GM23338 (cell line): ENCODE measurements around the gene S100A5. TPM values are rescaled to one million over a fixed set of nuclear protein-coding genes. Genes with fewer than 3 reads are reported as not detected.

Source experiments
- ATAC-seq: fragments of 200-7000 bp; cut with Tn5 transposase; 3 replicates; pipeline ENCODE4 v1.9.1; 2020
- DNase-seq: peaks from one replicate; pipeline ENCODE4 v3.0.0-alpha.2; 2015; ENCODE audit warnings: low spot score
- H2AFZ ChIP-seq: fragments of 200-600 bp; sonication (generic); 2 replicates; pipeline ENCODE4 v1.8.0; 2016; ENCODE audit warnings: antibody characterized with exemption, mild to moderate bottlenecking, moderate library complexity
- H3F3A ChIP-seq: fragments of 200-600 bp; sonication (generic); replicated peaks from 2 replicates; pipeline ENCODE4 v1.8.0; 2017; ENCODE audit warnings: antibody characterized with exemption, mixed run types, low read depth
- H3K27ac ChIP-seq: fragments of 200-600 bp; sonication (generic); 2 replicates; pipeline ENCODE4 v1.6.1; 2016; ENCODE audit warnings: low read depth
- H3K27me3 ChIP-seq: fragments of 200-600 bp; sonication (generic); 2 replicates; pipeline ENCODE4 v1.8.0; 2016; ENCODE audit warnings: mild to moderate bottlenecking, mixed run types, moderate library complexity; ENCODE audit not compliant: insufficient read depth
- H3K36me3 ChIP-seq: fragments of 200-600 bp; sonication (generic); 2 replicates; pipeline ENCODE4 v1.8.0; 2016; ENCODE audit warnings: mild to moderate bottlenecking; ENCODE audit not compliant: insufficient read depth
- H3K4me1 ChIP-seq: fragments of 200-600 bp; sonication (generic); 2 replicates; pipeline ENCODE4 v1.8.0; 2016; ENCODE audit warnings: mild to moderate bottlenecking, moderate library complexity; ENCODE audit not compliant: insufficient read depth
- H3K4me2 ChIP-seq: fragments of 200-600 bp; sonication (generic); 2 replicates; pipeline ENCODE4 v1.7.1; 2017; ENCODE audit warnings: mixed run types
- H3K4me3 ChIP-seq: fragments of 200-600 bp; sonication (generic); 2 replicates; pipeline ENCODE4 v1.6.1; 2016; ENCODE audit warnings: mixed run types
- H3K79me2 ChIP-seq: fragments of 200-600 bp; sonication (generic); replicated peaks from 2 replicates; pipeline ENCODE4 v1.8.0; 2017; ENCODE audit warnings: mild to moderate bottlenecking; ENCODE audit not compliant: insufficient read depth
- H3K9me2 ChIP-seq: fragments of 200-600 bp; sonication (generic); 2 replicates; pipeline ENCODE4 v1.8.0; 2017; ENCODE audit not compliant: insufficient read depth
- H4K20me1 ChIP-seq: fragments of 200-600 bp; sonication (generic); replicated peaks from 2 replicates; pipeline ENCODE4 v1.8.0; 2017; ENCODE audit warnings: mild to moderate bottlenecking; ENCODE audit not compliant: insufficient read depth
- H3K27ac Mint-ChIP-seq: 2 replicates; pipeline ENCODE4 v1.8.0; 2020; ENCODE audit warnings: inconsistent platforms, mild to moderate bottlenecking, moderate library complexity, mixed read lengths
- H3K27me3 Mint-ChIP-seq: 3 replicates; pipeline ENCODE4 v1.8.0; 2022; ENCODE audit warnings: low read depth, mild to moderate bottlenecking, moderate library complexity, mixed read lengths, inconsistent platforms; ENCODE audit not compliant: insufficient read depth, poor library complexity
- H3K36me3 Mint-ChIP-seq: 3 replicates; pipeline ENCODE4 v1.8.0; 2021; ENCODE audit warnings: low read depth, mild to moderate bottlenecking, inconsistent platforms, moderate library complexity, mixed read lengths
- H3K4me1 Mint-ChIP-seq: 3 replicates; pipeline ENCODE4 v1.8.0; 2020; ENCODE audit warnings: mild to moderate bottlenecking, inconsistent platforms, mixed read lengths
- H3K4me3 Mint-ChIP-seq: 3 replicates; pipeline ENCODE4 v1.8.0; 2021; ENCODE audit warnings: moderate library complexity, mild to moderate bottlenecking, inconsistent platforms, mixed read lengths
- H3K9me3 Mint-ChIP-seq: 3 replicates; pipeline ENCODE4 v1.8.0; 2020; ENCODE audit warnings: moderate library complexity, mild to moderate bottlenecking, inconsistent platforms, mixed read lengths
- CREB1 ChIP-seq: fragments of 250-450 bp; sonication (Bioruptor Pico); IDR thresholded peaks from 2 replicates; pipeline ENCODE4 v1.5.0; 2020; ENCODE audit warnings: low read depth, mild to moderate bottlenecking, moderate library complexity
- EZH2phosphoT487 ChIP-seq: fragments of 200-600 bp; sonication (generic); IDR thresholded peaks from one replicate; pipeline ENCODE4 v1.8.1; 2018; ENCODE audit warnings: antibody characterized with exemption; ENCODE audit not compliant: unreplicated experiment
- NANOG ChIP-seq: IDR thresholded peaks from 2 replicates; pipeline ENCODE4 v1.6.1; 2016; ENCODE audit warnings: antibody characterized with exemption, borderline replicate concordance
- ZNF114 ChIP-seq: fragments of 250-450 bp; sonication (Bioruptor Pico); IDR thresholded peaks from 2 replicates; pipeline ENCODE4 v1.5.0; 2020; ENCODE audit warnings: mild to moderate bottlenecking, moderate library complexity
- ZNF331 ChIP-seq: fragments of 250-450 bp; sonication (Bioruptor Pico); IDR thresholded peaks from 2 replicates; pipeline ENCODE4 v1.5.0; 2020; ENCODE audit warnings: low read depth, mild to moderate bottlenecking, moderate library complexity
- polyA plus RNA-seq: library from polyadenylated mRNA; unstranded; fragments of >200 nt; fragmentation: Nextera tagmentation; extraction: Ambion mirVana; gene quantifications from 2 replicates; pipeline ENCODE4 v1.2.1, GENCODE V29; 2016
- total RNA-seq: library from RNA; depleted of rRNA; stranded (reverse); fragments of >200 nt; shearing (Covaris generic); gene quantifications from 2 replicates; pipeline ENCODE4 v1.2.3, GENCODE V29; 2014
- TF ChIP-seq, protein P1 (sequence below), 2 experiments: fragments of 200-600 bp in 1 of 2; sonication (generic) in 1 of 2; conservative IDR thresholded peaks; 2 replicates each; pipeline versions ENCODE4 v1.5.1 to v1.6.1; 2016 to 2017; ENCODE audit warnings: antibody characterized with exemption in 2 of 2, low read depth in 2 of 2, mild to moderate bottlenecking in 2 of 2, moderate library complexity in 1 of 2
- TF ChIP-seq, protein P2 (sequence below): fragments of 250-450 bp; sonication (Bioruptor Pico); IDR thresholded peaks from 2 replicates; pipeline ENCODE4 v1.5.0; 2020; ENCODE audit warnings: mild to moderate bottlenecking, moderate library complexity

The S100A5 gene
- total and polyA plus RNA-seq, 2 experiments from 2014 or later: 0.47 TPM; not detected in 1

GRCh38 chr1:153513666-153514065 lies 27.1 kb downstream of the S100A5 start:
- Mint-ChIP-seq H3K4me1 (peaks cover 16% of the 10 kb centered on the region), H3K27ac (no peak overlapping the region), H3K9me3 (no peaks in the 10 kb centered on the region; the same call in 1 of the 3 replicates), H3K27me3 (peaks cover 26% of the 10 kb centered on the region), H3K36me3 (no peaks in the 10 kb centered on the region), H3K4me3 (no peak overlapping the region)
- peaks cover 35% of the 10 kb centered on the region for H3K27me3 ChIP-seq
- H3K4me2 ChIP-seq: no peak overlapping the region
- no peak overlapping the region for H3K27ac ChIP-seq
- H2AFZ ChIP-seq: no peak overlapping the region
- DNase-seq: no peak
- no peak for ATAC-seq
- no peaks in the 10 kb centered on the region for H3K36me3 ChIP-seq
- no peaks in the 10 kb centered on the region for H4K20me1 ChIP-seq
- no peak overlapping the region for H3K4me3 ChIP-seq
- H3K79me2 ChIP-seq: no peaks in the 10 kb centered on the region
- peaks cover 3% of the 10 kb centered on the region; the same call in 1 of the 2 replicates for H3K4me1 ChIP-seq
- TF ChIP-seq, protein P1, sequence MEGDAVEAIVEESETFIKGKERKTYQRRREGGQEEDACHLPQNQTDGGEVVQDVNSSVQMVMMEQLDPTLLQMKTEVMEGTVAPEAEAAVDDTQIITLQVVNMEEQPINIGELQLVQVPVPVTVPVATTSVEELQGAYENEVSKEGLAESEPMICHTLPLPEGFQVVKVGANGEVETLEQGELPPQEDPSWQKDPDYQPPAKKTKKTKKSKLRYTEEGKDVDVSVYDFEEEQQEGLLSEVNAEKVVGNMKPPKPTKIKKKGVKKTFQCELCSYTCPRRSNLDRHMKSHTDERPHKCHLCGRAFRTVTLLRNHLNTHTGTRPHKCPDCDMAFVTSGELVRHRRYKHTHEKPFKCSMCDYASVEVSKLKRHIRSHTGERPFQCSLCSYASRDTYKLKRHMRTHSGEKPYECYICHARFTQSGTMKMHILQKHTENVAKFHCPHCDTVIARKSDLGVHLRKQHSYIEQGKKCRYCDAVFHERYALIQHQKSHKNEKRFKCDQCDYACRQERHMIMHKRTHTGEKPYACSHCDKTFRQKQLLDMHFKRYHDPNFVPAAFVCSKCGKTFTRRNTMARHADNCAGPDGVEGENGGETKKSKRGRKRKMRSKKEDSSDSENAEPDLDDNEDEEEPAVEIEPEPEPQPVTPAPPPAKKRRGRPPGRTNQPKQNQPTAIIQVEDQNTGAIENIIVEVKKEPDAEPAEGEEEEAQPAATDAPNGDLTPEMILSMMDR (conservative IDR thresholded peaks at IDR 0.05; ENCODE audit: low read depth in 2 of 2): no peak
- no peak for TF ChIP-seq ZNF114
- TF ChIP-seq, protein P2, sequence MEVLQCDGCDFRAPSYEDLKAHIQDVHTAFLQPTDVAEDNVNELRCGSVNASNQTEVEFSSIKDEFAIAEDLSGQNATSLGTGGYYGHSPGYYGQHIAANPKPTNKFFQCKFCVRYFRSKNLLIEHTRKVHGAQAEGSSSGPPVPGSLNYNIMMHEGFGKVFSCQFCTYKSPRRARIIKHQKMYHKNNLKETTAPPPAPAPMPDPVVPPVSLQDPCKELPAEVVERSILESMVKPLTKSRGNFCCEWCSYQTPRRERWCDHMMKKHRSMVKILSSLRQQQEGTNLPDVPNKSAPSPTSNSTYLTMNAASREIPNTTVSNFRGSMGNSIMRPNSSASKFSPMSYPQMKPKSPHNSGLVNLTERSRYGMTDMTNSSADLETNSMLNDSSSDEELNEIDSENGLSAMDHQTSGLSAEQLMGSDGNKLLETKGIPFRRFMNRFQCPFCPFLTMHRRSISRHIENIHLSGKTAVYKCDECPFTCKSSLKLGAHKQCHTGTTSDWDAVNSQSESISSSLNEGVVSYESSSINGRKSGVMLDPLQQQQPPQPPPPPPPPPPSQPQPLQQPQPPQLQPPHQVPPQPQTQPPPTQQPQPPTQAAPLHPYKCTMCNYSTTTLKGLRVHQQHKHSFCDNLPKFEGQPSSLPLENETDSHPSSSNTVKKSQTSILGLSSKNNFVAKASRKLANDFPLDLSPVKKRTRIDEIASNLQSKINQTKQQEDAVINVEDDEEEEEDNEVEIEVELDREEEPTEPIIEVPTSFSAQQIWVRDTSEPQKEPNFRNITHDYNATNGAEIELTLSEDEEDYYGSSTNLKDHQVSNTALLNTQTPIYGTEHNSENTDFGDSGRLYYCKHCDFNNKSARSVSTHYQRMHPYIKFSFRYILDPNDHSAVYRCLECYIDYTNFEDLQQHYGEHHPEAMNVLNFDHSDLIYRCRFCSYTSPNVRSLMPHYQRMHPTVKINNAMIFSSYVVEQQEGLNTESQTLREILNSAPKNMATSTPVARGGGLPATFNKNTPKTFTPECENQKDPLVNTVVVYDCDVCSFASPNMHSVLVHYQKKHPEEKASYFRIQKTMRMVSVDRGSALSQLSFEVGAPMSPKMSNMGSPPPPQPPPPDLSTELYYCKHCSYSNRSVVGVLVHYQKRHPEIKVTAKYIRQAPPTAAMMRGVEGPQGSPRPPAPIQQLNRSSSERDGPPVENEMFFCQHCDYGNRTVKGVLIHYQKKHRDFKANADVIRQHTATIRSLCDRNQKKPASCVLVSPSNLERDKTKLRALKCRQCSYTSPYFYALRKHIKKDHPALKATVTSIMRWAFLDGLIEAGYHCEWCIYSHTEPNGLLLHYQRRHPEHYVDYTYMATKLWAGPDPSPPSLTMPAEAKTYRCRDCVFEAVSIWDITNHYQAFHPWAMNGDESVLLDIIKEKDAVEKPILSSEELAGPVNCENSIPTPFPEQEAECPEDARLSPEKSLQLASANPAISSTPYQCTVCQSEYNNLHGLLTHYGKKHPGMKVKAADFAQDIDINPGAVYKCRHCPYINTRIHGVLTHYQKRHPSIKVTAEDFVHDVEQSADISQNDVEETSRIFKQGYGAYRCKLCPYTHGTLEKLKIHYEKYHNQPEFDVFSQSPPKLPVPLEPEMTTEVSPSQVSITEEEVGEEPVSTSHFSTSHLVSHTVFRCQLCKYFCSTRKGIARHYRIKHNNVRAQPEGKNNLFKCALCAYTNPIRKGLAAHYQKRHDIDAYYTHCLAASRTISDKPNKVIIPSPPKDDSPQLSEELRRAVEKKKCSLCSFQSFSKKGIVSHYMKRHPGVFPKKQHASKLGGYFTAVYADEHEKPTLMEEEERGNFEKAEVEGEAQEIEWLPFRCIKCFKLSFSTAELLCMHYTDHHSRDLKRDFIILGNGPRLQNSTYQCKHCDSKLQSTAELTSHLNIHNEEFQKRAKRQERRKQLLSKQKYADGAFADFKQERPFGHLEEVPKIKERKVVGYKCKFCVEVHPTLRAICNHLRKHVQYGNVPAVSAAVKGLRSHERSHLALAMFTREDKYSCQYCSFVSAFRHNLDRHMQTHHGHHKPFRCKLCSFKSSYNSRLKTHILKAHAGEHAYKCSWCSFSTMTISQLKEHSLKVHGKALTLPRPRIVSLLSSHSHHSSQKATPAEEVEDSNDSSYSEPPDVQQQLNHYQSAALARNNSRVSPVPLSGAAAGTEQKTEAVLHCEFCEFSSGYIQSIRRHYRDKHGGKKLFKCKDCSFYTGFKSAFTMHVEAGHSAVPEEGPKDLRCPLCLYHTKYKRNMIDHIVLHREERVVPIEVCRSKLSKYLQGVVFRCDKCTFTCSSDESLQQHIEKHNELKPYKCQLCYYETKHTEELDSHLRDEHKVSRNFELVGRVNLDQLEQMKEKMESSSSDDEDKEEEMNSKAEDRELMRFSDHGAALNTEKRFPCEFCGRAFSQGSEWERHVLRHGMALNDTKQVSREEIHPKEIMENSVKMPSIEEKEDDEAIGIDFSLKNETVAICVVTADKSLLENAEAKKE (CRISPR knock-in tag): no peak
- TF ChIP-seq ZNF331 (CRISPR knock-in tag): no peak
- no peak for TF ChIP-seq NANOG
- TF ChIP-seq CREB1: no peak
- TF ChIP-seq EZH2phosphoT487: no peak
- H3K9me2 ChIP-seq: no peaks in the 10 kb centered on the region
- H3F3A ChIP-seq: no peaks in the 10 kb centered on the region
